ENCODE measurements around the gene ALDH1L1.

The ALDH1L1 gene

DNA sequence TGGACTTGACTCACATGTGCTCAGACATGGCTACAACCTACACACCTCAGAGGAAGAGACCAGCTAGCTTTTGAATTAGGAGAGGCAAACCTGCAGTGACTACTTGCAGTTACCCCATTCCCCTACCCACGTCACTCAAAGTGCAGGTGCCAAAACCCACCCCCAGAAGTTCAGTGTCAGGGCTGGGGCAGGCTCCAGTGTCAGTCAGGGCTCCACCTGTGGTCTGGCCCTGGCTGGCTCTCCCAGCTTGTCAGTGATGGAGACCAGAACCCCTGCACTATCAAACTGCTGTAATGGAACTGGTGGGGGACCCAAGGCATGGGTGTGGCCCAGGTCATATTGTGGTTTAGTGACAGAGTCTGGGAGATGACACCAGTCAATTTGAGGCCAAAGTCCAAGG lies 63.9 kb downstream of the ALDH1L1 start:
- Mint-ChIP-seq H3K27me3 (ENCODE audit: low read depth) (peaks cover 8% of the 10 kb centered on the region), H3K27ac (no peak overlapping the region), H3K4me1 (no peaks in the 10 kb centered on the region), H3K36me3 (ENCODE audit: low read depth) (no peaks in the 10 kb centered on the region), H3K9me3 (no peaks in the 10 kb centered on the region), H3K4me3 (no peak overlapping the region)
- TF ChIP-seq CTCF (IDR thresholded peaks at IDR 0.05; ENCODE audit: unreplicated experiment in 3 of 3) = no peak

DNA sequence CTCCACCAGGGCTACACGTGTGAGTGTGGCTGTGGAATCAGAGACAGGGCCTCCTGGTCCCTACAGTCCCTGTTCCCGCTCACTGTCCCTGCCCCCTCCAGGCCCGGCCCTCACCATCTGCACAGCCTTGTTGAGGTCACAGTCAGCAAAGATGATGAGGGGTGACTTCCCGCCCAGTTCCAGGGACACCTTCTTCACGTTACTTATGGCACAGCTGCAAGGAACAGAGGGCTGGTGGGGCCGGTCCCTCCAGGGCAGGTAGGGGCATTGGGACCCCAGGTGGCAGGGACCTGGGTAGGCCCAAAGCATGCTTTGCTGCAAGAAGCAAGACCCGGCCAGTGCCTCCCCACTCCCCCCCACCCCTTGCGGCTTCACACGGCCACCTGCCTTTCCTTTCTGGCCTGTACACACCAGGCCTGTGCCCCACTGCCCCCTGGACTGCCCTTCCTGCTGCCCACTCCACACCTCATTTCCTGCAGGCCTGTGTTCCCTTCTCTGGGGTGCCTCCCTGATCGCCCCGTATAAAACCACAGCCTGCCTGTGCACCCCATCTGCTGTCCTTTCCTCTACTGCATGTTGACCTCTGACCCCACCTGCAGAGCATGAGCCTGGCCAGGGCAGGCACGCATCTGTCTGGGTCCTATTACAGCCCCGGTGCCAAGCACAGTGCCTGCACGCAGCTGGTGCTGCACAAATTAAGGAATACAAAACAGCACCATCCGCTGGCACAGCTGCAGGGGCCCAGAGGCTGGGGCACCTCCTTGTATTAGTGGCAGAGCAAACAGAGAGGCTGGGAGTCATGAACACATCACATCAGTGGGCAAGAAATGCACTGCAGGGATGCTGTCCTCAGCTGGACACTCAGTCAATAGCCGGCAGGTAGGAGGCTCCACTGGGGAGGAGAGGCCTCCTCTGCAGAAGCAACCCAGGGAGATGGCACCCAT lies 65.7 kb downstream of the ALDH1L1 start:
- no peaks in the 10 kb centered on the region for H3K4me1 Mint-ChIP-seq
- no peaks in the 10 kb centered on the region for H3K36me3 Mint-ChIP-seq (ENCODE audit: low read depth)
- peaks cover 9% of the 10 kb centered on the region for H3K27me3 Mint-ChIP-seq (ENCODE audit: low read depth)
- no peak for TF ChIP-seq CTCF (IDR thresholded peaks at IDR 0.05; ENCODE audit: unreplicated experiment in 3 of 3)
- no peaks in the 10 kb centered on the region for H3K9me3 Mint-ChIP-seq
- H3K27ac Mint-ChIP-seq = no peak overlapping the region
- no peak overlapping the region for H3K4me3 Mint-ChIP-seq

GRCh38 chr3:126113733-126114442 lies 66.5 kb downstream of the ALDH1L1 start:
- Mint-ChIP-seq H3K9me3 (no peaks in the 10 kb centered on the region), H3K27ac (no peak overlapping the region), H3K36me3 (ENCODE audit: low read depth) (no peaks in the 10 kb centered on the region), H3K4me1 (no peaks in the 10 kb centered on the region), H3K4me3 (no peak overlapping the region), H3K27me3 (ENCODE audit: low read depth) (peaks cover 6% of the 10 kb centered on the region)
- TF ChIP-seq CTCF (IDR thresholded peaks at IDR 0.05; ENCODE audit: unreplicated experiment in 3 of 3) = peak; percentile 27 to 41 (median 36)

- no peak overlapping the region for H3K27ac Mint-ChIP-seq
- H3K4me3 Mint-ChIP-seq = no peak overlapping the region
- no peaks in the 10 kb centered on the region for H3K36me3 Mint-ChIP-seq (ENCODE audit: low read depth)
- H3K4me1 Mint-ChIP-seq = no peaks in the 10 kb centered on the region
- no peak for TF ChIP-seq CTCF (IDR thresholded peaks at IDR 0.05; ENCODE audit: unreplicated experiment in 3 of 3)
- H3K27me3 Mint-ChIP-seq (ENCODE audit: low read depth) = peaks cover 3% of the 10 kb centered on the region
- H3K9me3 Mint-ChIP-seq = no peaks in the 10 kb centered on the region
Observed at GRCh38 chr3:126113238-126113555, 67.2 kb downstream of the ALDH1L1 start.

DNA sequence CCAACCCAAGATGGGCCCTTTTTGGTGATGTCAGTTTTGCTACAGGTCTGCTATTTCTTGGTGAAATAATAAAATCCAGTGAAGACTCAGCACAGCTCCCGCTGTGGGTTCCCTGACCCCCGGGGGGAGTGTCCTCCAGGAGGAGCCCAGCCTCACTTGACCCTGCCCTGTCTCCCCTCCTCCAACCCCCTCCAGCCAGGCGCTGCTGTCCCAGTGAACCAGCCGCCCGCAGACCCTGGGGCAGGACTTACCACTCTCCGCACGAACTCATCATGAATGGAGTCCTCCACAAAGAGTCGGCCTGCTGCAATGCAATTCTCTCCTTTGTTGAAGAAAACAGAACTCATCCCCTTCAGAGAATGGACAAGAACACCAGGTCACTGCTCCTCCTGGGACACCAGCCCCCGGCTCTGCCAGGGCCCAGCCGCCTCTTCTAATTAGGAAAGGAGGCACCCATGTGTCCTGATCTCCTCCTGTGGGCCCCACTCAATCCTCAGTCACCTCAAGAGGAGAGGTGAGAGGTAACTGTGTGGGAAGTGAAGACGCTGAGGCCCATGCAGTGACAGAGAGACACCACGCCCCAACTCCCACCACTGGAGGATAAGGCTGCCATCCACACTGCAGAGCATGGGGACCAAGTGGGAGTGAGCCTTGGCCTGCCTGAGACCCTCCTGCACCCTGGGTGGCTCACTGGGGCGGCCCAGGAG lies 67.7 kb downstream of the ALDH1L1 start:
- Mint-ChIP-seq H3K27me3 (ENCODE audit: low read depth) (peaks cover 3% of the 10 kb centered on the region), H3K36me3 (ENCODE audit: low read depth) (no peaks in the 10 kb centered on the region)

More for the DNA sequence above, 67.7 kb downstream of the ALDH1L1 start:
- Mint-ChIP-seq H3K4me3 (no peak overlapping the region), H3K4me1 (no peaks in the 10 kb centered on the region), H3K27ac (no peak overlapping the region), H3K9me3 (no peaks in the 10 kb centered on the region)
- no peak for TF ChIP-seq CTCF (IDR thresholded peaks at IDR 0.05; ENCODE audit: unreplicated experiment in 3 of 3)

All from nephron (organoid).